NB4 (cell line): ENCODE measurements around the gene DUOXA2.

ENCODE experiments used
- POLR2A ChIP-seq: IDR thresholded peaks from 2 replicates; pipeline ENCODE4 v1.6.1; 2011; ENCODE audit warnings: mild to moderate bottlenecking; ENCODE audit not compliant: insufficient read length; ENCODE audit errors: extremely low read depth
- TF ChIP-seq, protein P1 (sequence below): IDR thresholded peaks from one replicate; pipeline ENCODE4 v1.5.1; 2012; ENCODE audit warnings: low read depth, low read length

DNA sequence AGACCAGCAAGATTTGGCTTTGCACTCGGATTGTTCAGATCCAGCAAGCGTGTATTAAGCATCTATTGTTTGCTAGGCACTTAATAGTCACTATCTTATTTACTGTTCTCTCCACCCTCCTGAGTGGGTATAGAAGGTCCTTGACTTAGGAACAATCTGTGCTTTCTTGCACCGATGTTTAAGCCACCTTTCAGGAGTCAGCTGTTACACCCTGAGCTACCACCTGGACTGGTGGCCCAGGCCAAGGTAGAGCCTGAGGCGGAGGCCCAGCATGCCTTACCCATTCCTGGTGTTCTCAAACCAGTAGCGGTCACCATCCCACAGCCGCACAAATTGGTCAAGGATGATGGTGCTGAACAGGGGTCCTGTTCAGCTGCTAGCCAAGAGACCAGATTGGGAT lies 25.6 kb downstream of the DUOXA2 start:
- TF ChIP-seq, protein P1, sequence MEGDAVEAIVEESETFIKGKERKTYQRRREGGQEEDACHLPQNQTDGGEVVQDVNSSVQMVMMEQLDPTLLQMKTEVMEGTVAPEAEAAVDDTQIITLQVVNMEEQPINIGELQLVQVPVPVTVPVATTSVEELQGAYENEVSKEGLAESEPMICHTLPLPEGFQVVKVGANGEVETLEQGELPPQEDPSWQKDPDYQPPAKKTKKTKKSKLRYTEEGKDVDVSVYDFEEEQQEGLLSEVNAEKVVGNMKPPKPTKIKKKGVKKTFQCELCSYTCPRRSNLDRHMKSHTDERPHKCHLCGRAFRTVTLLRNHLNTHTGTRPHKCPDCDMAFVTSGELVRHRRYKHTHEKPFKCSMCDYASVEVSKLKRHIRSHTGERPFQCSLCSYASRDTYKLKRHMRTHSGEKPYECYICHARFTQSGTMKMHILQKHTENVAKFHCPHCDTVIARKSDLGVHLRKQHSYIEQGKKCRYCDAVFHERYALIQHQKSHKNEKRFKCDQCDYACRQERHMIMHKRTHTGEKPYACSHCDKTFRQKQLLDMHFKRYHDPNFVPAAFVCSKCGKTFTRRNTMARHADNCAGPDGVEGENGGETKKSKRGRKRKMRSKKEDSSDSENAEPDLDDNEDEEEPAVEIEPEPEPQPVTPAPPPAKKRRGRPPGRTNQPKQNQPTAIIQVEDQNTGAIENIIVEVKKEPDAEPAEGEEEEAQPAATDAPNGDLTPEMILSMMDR: no peak
- no peak for TF ChIP-seq POLR2A
